Endodermal cell (in vitro differentiated cells): ENCODE results near the gene C11orf65. TPM values are rescaled to one million over a fixed set of nuclear protein-coding genes. Genes with fewer than 3 reads are reported as not detected.

ENCODE experiments used
- DNase-seq: peaks from one replicate; pipeline ENCODE4 v3.0.0-alpha.2; 2017
- H3K27ac ChIP-seq: 2 replicates; pipeline ENCODE4 v1.5.1; 2013; ENCODE audit warnings: mild to moderate bottlenecking, low read depth, low read length, moderate library complexity
- H3K27me3 ChIP-seq: 2 replicates; pipeline ENCODE4 v1.6.1; 2013; ENCODE audit warnings: mild to moderate bottlenecking, low read length, moderate library complexity; ENCODE audit not compliant: insufficient read depth, control insufficient read depth, poor library complexity, severe bottlenecking
- H3K36me3 ChIP-seq: 2 replicates; pipeline ENCODE4 v1.7.0; 2013; ENCODE audit warnings: mild to moderate bottlenecking, low read length, moderate library complexity; ENCODE audit not compliant: control insufficient read depth, insufficient read depth
- H3K4me1 ChIP-seq: one replicate; pipeline ENCODE4 v1.7.0; 2013; ENCODE audit warnings: low read length; ENCODE audit not compliant: control insufficient read depth, insufficient read depth
- H3K4me3 ChIP-seq: 2 replicates; pipeline ENCODE4 v1.5.1; 2013; ENCODE audit warnings: mild to moderate bottlenecking, low read length, moderate library complexity
- H3K9ac ChIP-seq: 2 replicates; pipeline ENCODE4 v1.6.1; 2013; ENCODE audit warnings: mild to moderate bottlenecking, low read length, moderate library complexity; ENCODE audit not compliant: poor library complexity, severe bottlenecking; ENCODE audit errors: extremely low read depth
- H3K9me3 ChIP-seq: 2 replicates; pipeline ENCODE4 v1.6.1; 2013; ENCODE audit warnings: mild to moderate bottlenecking, low read length, moderate library complexity; ENCODE audit not compliant: control insufficient read depth
- H3K27ac Mint-ChIP-seq: 2 replicates; pipeline ENCODE4 v1.8.0; 2020; ENCODE audit warnings: mixed read lengths
- H3K27me3 Mint-ChIP-seq: 2 replicates; pipeline ENCODE4 v1.8.0; 2021; ENCODE audit warnings: mild to moderate bottlenecking, mixed read lengths; ENCODE audit not compliant: insufficient read depth
- H3K36me3 Mint-ChIP-seq: 2 replicates; pipeline ENCODE4 v1.8.0; 2020; ENCODE audit warnings: low read depth, mixed read lengths
- H3K4me1 Mint-ChIP-seq: 2 replicates; pipeline ENCODE4 v1.8.0; 2020; ENCODE audit warnings: mixed read lengths
- H3K4me3 Mint-ChIP-seq: 2 replicates; pipeline ENCODE4 v1.8.0; 2020; ENCODE audit warnings: mild to moderate bottlenecking, moderate library complexity, mixed read lengths
- H3K9me3 Mint-ChIP-seq: 2 replicates; pipeline ENCODE4 v1.8.0; 2020; ENCODE audit warnings: mild to moderate bottlenecking, mixed read lengths
- WGBS, 2 experiments: methylation state at CpG; one replicate each; pipeline versions ENCODE4 v1.1.5 to v1.1.7; 2013; ENCODE audit warnings: missing lambda C conversion rate in 2 of 2, mixed read lengths in 1 of 2; ENCODE audit not compliant: insufficient coverage in 1 of 2, insufficient read length in 1 of 2; 5-methylcytosine and 5-hydroxymethylcytosine counted together
- total RNA-seq, 2 donors: library from RNA; stranded (reverse); fragmentation: NEBNext Ultra II Directional in 1 of 2; extraction: Animal tissue kit (Norgen Biotek cat#: 25700) in 1 of 2; gene quantifications; 2 replicates in 1 of 2; 3 replicates in 1 of 2; pipeline ENCODE4 v1.2.1, GENCODE V29; 2021
- TF ChIP-seq, protein P1 (sequence below): fragments of 200-600 bp; sonication (generic); conservative IDR thresholded peaks from 2 replicates; pipeline ENCODE4 v1.5.0; 2021; ENCODE audit warnings: antibody characterized with exemption, mild to moderate bottlenecking

C11orf65 gene
- total RNA-seq, 2 donors from 2014 or later = 1.3 to 2.8 TPM

DNA sequence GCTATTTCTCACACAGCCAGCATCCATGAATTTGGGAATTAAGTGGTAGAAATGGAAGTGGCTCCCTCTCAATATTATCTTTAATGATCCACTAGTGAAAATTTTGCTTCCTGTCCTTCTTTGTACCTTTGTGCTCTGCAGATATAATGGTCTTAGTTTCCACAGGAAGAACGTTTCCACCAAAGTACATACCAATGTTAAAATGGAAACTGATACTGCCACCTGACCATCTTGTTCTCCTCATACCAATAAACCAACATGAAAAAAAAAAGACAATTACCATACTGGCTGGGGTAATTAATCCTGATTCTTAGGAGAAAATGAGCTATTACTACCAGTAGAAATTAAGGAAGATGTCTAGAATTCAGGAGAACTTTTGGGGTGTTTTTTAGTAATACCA is 32.3 kb downstream of the C11orf65 start:
- Mint-ChIP-seq H3K9me3 (peaks cover 29% of the 10 kb centered on the region), H3K27ac (no peak overlapping the region), H3K27me3 (peaks cover 17% of the 10 kb centered on the region), H3K4me3 (no peak overlapping the region), H3K36me3 (no peaks in the 10 kb centered on the region), H3K4me1 (no peaks in the 10 kb centered on the region)
- H3K9me3 ChIP-seq = peaks cover 5% of the 10 kb centered on the region
- H3K4me1 ChIP-seq = no peaks in the 10 kb centered on the region
- no peak overlapping the region for H3K27ac ChIP-seq
- TF ChIP-seq, protein P1, sequence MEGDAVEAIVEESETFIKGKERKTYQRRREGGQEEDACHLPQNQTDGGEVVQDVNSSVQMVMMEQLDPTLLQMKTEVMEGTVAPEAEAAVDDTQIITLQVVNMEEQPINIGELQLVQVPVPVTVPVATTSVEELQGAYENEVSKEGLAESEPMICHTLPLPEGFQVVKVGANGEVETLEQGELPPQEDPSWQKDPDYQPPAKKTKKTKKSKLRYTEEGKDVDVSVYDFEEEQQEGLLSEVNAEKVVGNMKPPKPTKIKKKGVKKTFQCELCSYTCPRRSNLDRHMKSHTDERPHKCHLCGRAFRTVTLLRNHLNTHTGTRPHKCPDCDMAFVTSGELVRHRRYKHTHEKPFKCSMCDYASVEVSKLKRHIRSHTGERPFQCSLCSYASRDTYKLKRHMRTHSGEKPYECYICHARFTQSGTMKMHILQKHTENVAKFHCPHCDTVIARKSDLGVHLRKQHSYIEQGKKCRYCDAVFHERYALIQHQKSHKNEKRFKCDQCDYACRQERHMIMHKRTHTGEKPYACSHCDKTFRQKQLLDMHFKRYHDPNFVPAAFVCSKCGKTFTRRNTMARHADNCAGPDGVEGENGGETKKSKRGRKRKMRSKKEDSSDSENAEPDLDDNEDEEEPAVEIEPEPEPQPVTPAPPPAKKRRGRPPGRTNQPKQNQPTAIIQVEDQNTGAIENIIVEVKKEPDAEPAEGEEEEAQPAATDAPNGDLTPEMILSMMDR = no peak
- DNase-seq = no peak
- no peaks in the 10 kb centered on the region for H3K27me3 ChIP-seq
- no peaks in the 10 kb centered on the region for H3K36me3 ChIP-seq
- WGBS, 2 experiments = 100% methylated on average over 1 of the region's 1 CpG
- H3K4me3 ChIP-seq = no peak overlapping the region
- H3K9ac ChIP-seq = no peak overlapping the region

DNA sequence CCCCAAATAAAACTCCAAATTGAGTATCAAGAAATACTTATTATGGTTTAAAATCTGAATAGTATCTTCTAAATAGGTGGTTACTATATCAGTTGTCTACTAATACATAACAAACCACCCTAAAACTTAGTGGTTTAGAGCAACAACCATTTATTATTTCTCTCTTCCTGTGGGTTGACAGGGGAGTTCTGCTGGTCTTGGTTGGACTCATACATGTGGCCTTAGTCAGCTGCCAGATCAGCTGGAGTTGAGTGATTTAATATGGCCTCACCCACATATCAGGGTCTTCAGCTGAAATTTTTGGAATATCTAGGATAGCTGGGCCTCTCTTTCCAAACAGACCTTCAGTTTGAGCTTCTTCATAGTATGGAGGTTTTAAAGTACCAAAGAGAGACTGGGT is 34.5 kb downstream of the C11orf65 start:
- peaks cover 17% of the 10 kb centered on the region for H3K27me3 Mint-ChIP-seq
- H3K4me1 Mint-ChIP-seq = no peaks in the 10 kb centered on the region
- no peak overlapping the region for H3K27ac Mint-ChIP-seq

DNA sequence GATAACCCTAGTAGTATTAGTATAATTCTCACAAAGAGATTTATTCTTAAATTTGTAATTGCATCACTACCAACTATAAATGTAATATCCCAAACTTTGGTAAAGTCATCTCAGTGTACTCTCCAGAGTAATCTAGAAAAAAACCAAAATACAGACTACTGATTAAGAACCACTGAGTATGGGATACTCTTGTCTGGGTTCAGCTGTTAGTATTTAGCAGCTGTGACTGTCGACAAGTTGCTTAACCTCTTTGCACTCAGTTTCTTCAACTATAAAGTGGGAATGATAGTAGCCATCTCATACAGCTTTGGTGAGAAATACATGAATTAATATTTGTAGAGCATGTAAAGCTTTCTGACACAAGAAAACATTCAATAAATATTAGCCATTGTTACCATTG is 35.3 kb downstream of the C11orf65 start:
- H3K36me3 ChIP-seq = no peaks in the 10 kb centered on the region
- Mint-ChIP-seq H3K27me3 (peaks cover 18% of the 10 kb centered on the region), H3K9me3 (peaks cover 21% of the 10 kb centered on the region), H3K27ac (no peak overlapping the region), H3K4me3 (no peak overlapping the region), H3K36me3 (peaks cover 6% of the 10 kb centered on the region), H3K4me1 (no peaks in the 10 kb centered on the region)
- H3K4me1 ChIP-seq = no peaks in the 10 kb centered on the region
- DNase-seq = no peak
- no peak overlapping the region for H3K27ac ChIP-seq
- WGBS, 2 experiments = 93% methylated on average over 1 of the region's 1 CpG; no CpG with 5 or more reads in 1 of the 2 experiments
- no peak overlapping the region for H3K9ac ChIP-seq
- H3K27me3 ChIP-seq = no peaks in the 10 kb centered on the region
- H3K9me3 ChIP-seq = no peaks in the 10 kb centered on the region
- TF ChIP-seq, protein P1 = no peak
- H3K4me3 ChIP-seq = no peak overlapping the region

More for the DNA sequence above, 34.5 kb downstream of the C11orf65 start:
- Mint-ChIP-seq H3K9me3 (peaks cover 23% of the 10 kb centered on the region), H3K4me3 (no peak overlapping the region), H3K36me3 (peaks cover 5% of the 10 kb centered on the region)
- no peaks in the 10 kb centered on the region for H3K4me1 ChIP-seq
- no peak overlapping the region for H3K9ac ChIP-seq
- no peak overlapping the region for H3K4me3 ChIP-seq
- no peaks in the 10 kb centered on the region for H3K36me3 ChIP-seq
- H3K27me3 ChIP-seq = no peaks in the 10 kb centered on the region
- peaks cover 1% of the 10 kb centered on the region for H3K9me3 ChIP-seq
- H3K27ac ChIP-seq = no peak overlapping the region
- TF ChIP-seq, protein P1 = no peak
- DNase-seq = no peak
